RWPE1 (cell line): ENCODE measurements around the gene KDM4B.

Source experiments
- CTCF ChIA-PET: fragments of 350-600 bp; sonication (Branson Sonifier 250); formaldehyde crosslinking; extraction: SDS; loops from one replicate; lab custom pipeline; 2021; lab: Yijun Ruan, JAX
- POLR2A ChIA-PET: fragments of 400-600 bp; formaldehyde crosslinking; extraction: SDS; loops from one replicate; lab custom pipeline; 2020; ENCODE audit warnings: antibody characterized with exemption; ENCODE audit not compliant: low non-redundant PET; lab: Yijun Ruan, JAX
- DNase-seq: peaks from one replicate; pipeline ENCODE4 v3.0.0; 2012; ENCODE audit warnings: low spot score
- H3K27ac ChIP-seq: fragments of 450-650 bp; 2 replicates; pipeline ENCODE4 v1.5.1; 2017
- CTCF ChIP-seq: fragments of 450-650 bp; conservative IDR thresholded peaks from 2 replicates; pipeline ENCODE4 v1.5.1; 2017; ENCODE audit warnings: low read depth, mild to moderate bottlenecking

Gene KDM4B

GRCh38 chr19:5178841-5179240 is 209.9 kb downstream of the KDM4B start:
- no peak overlapping the region for H3K27ac ChIP-seq
- no peak for DNase-seq
- ChIA-PET CTCF (no interaction called here), POLR2A (no interaction called here)
- TF ChIP-seq CTCF, result no peak

- no peak for TF ChIP-seq CTCF
- H3K27ac ChIP-seq, result no peak overlapping the region
- CTCF ChIA-PET, result no interaction called here
- no peak for DNase-seq
- POLR2A ChIA-PET, result no interaction called here
These were observed 210.3 kb downstream of the KDM4B start for GRCh38 chr19:5179256-5179655.

GRCh38 chr19:5181329-5181728 is 212.4 kb downstream of the KDM4B start:
- no peak overlapping the region for H3K27ac ChIP-seq
- ChIA-PET POLR2A (no interaction called here), CTCF (interaction anchor here (0.6 kb wide), 1 partner anchor 47 kb away, joined by 4 read pairs; no protein-coding TSS in a partner anchor)
- no peak for TF ChIP-seq CTCF
- DNase-seq, result no peak

GRCh38 chr19:5182751-5183150 is 213.8 kb downstream of the KDM4B start:
- no peak for TF ChIP-seq CTCF
- ChIA-PET POLR2A (no interaction called here), CTCF (interaction anchor here (0.7 kb wide), 1 partner anchor 186 kb away, joined by 3 read pairs; no protein-coding TSS in a partner anchor)
- H3K27ac ChIP-seq, result no peak overlapping the region
- no peak for DNase-seq

GRCh38 chr19:5183616-5184015 is 214.7 kb downstream of the KDM4B start:
- TF ChIP-seq CTCF, result no peak
- no peak for DNase-seq
- POLR2A ChIA-PET, result no interaction called here
- H3K27ac ChIP-seq, result no peak overlapping the region
- CTCF ChIA-PET, result no interaction called here

GRCh38 chr19:5184930-5185329 is 216.0 kb downstream of the KDM4B start:
- H3K27ac ChIP-seq, result no peak overlapping the region
- CTCF ChIA-PET, result no interaction called here
- TF ChIP-seq CTCF, result no peak
- POLR2A ChIA-PET, result no interaction called here
- DNase-seq, result no peak
